Erythroblast (primary cell): ENCODE measurements around the gene CCDC57.

Experiments
- GATA1 ChIP-seq: IDR thresholded peaks from 2 replicates; pipeline ENCODE4 v1.6.1; 2011; ENCODE audit warnings: low read depth, mild to moderate bottlenecking, control low read depth, low read length, moderate library complexity
- POLR2A ChIP-seq: IDR thresholded peaks from 2 replicates; pipeline ENCODE4 v1.6.1; 2011; ENCODE audit warnings: mild to moderate bottlenecking, low read length

- TF ChIP-seq POLR2A, result no peak
- no peak for TF ChIP-seq GATA1
Measured at GRCh38 chr17:82217120-82217529, 4.5 kb upstream of the CCDC57 start.
